DMS114 treated with DMSO at 0.1 percent for 48 hours (cell line): ENCODE results near the gene EOLA2.
"Not testable (repeated sequence)": the region's sequence is repeated elsewhere in the genome, so short reads cannot be mapped to it uniquely, and the experiment has no call there.

Experiments used
- DNase-seq: peaks from one replicate; lab custom pipeline; 2025; ENCODE audit not compliant: unreplicated experiment; lab: John Stamatoyannopoulos, UW

EOLA2 gene

DNA sequence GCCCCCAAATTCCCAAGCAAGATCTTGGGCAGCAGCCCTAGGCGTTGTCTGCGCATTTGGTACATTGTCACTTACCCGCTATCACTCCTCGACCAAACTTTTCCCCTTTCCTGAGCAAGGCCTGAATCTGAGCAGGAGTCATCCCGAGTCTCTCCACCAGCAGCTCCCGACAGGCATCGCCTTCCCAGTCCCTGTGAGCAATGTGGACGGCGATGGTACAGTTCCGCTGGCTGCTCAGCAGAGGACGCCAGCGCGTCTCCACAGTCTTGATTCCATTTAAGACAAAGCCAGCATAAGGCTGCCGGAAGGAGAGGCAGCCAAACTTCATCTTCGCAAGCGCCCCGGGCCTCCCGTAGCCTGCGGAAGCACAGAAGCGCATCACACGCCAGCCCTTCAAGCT lies 4.7 kb downstream of the EOLA2 start:
- DNase-seq, result not testable (repeated sequence)

DNA sequence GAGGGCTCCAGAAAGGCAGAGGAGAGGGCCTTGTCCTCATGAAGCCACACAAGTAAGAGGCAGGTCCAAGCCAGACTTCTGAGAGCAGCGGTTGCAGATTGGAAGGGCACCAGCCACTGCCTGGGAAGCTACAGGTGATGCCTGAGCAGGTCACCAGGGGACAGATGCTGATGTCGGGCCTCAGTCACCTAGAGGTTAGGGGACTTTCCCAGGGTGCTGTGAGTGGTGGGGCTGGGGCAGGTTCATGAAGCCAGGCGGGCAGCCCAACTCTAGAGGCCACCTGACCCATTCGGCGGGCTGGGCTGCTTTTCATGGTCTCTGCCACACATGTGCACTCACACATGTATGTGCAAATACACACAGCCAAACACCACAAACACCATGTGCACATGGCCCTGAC lies 5.3 kb downstream of the EOLA2 start:
- not testable (repeated sequence) for DNase-seq

DNA sequence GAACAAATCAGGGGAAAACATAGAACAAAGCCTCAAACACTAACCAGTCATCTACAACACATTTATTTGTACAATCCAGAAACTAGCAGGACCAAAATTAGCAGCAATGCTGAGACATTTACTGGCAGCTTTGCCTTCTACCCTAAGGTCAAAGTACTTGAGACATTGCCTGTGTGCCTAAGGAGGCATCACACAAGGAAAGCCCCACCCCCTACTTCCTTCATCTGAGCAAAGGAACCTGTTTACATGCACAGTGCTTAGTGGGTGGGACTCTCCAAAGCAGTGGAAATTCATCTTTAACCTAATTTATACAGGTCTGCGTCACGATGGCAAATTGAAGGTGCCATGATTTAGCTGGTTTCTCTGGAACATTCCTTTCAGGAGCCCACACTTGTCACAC lies 6.1 kb downstream of the EOLA2 start:
- not testable (repeated sequence) for DNase-seq

- not testable (repeated sequence) for DNase-seq
Observed at GRCh38 chrX:149931355-149931754, 6.9 kb downstream of the EOLA2 start.

DNA sequence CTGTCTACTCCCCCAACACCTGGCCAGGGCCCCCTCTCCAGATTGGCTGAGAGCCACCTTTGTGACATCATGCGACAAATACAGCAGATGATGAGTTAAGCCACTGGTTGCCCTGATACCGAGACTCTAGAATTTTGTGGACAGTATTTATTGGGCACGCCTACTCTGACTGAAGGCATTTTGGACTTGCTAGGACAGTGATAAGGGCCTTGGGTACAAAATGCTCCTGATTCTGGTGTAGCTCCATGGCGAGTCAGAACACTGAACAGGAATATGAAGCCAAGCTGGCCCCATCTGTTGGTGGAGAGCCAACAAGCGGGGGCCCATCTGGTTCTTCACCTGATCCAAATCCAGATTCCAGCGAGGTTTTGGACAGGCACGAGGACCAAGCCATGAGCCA lies 8.9 kb downstream of the EOLA2 start, which contains the start of gene HSFX4:
Gene HSFX4 (plus strand): TSS at position 174 of the 400 bp plus-strand sequence. CDS start 72 bp downstream, at position 246.
- not testable (repeated sequence) for DNase-seq

- DNase-seq, result not testable (repeated sequence)
Observed at GRCh38 chrX:149928635-149929034, 9.7 kb downstream of the EOLA2 start.

GRCh38 chrX:149927964-149928258 lies 10.4 kb downstream of the EOLA2 start:
- not testable (repeated sequence) for DNase-seq

GRCh38 chrX:149927245-149927963 lies 10.9 kb downstream of the EOLA2 start:
- not testable (repeated sequence) for DNase-seq

DNA sequence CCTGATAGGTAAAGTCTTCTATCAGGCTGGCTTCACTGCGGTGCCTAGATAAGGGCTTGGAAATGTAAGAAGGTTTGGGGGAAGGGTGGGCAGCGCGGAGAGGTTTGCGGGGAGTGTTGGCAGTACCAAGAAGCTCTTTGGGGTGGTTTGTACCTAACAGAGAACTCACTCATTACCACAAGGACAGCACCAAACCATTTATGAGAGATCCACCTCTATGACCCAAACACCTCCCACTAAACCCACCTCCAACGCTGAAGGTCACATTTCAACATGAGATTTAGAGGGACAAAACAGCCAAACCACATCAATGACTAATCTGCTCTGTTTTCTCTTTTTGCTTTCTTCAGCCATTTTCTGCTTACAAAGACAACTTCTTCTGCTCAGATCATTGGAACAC lies 13.9 kb downstream of the EOLA2 start:
- not testable (repeated sequence) for DNase-seq

- not testable (repeated sequence) for DNase-seq
Observed at GRCh38 chrX:149923836-149924235, 14.5 kb downstream of the EOLA2 start.

DNA sequence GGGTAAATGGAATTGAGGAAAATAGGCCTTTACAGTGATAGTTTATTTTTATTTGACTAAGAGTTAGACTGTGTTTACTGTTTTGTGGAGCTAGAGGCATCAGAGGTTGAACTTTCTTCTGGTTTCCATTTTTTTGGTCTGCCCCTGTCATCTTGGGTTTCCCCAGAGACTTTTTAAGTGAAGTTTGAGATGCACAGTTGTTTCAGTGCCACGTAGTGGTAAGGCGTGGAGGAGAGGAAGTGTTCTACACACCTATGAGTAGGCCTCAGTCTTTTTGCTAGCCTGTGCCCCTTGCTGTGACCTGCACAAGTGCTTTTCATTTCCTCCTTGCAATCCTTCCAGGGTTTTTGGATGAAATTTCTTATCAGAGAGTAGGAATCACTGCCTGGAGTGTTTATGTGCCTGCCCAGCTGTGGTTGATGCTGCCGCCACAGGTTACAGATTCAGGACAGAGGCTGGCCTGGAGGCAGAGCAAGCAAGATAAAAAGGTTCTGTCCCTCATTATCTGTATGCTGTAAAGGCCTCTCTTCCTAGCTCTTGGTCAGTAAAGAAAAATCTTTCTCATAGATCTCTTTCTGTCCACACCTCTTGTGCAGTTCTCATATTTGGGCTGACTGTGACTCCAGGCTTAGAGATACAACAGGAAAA lies 21.4 kb downstream of the EOLA2 start:
- DNase-seq, result no peak

DNA sequence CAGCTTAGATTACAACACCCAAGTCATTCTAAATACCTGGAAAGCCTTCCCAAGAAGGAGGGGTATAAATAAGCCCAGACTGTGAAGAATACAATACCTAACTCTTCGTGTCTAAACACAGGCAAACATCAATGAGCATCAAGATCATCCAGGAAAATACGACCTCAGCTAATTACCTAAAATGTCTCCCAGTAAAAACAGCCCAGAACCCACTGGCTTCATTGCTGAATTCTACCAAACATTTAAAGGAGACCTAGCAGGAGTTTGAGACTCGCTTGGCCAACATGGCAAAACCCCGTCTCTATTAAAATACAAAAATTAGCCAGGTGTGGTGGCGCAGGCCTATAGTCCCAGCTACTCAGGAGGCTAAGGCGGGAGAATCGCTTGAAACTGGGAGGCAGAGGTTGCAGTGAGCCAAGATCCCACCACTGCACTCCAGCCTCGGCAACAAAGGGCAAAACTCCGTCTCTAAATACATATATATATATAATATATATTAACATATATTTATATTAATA lies 28.1 kb downstream of the EOLA2 start:
- DNase-seq, result no peak

DNA sequence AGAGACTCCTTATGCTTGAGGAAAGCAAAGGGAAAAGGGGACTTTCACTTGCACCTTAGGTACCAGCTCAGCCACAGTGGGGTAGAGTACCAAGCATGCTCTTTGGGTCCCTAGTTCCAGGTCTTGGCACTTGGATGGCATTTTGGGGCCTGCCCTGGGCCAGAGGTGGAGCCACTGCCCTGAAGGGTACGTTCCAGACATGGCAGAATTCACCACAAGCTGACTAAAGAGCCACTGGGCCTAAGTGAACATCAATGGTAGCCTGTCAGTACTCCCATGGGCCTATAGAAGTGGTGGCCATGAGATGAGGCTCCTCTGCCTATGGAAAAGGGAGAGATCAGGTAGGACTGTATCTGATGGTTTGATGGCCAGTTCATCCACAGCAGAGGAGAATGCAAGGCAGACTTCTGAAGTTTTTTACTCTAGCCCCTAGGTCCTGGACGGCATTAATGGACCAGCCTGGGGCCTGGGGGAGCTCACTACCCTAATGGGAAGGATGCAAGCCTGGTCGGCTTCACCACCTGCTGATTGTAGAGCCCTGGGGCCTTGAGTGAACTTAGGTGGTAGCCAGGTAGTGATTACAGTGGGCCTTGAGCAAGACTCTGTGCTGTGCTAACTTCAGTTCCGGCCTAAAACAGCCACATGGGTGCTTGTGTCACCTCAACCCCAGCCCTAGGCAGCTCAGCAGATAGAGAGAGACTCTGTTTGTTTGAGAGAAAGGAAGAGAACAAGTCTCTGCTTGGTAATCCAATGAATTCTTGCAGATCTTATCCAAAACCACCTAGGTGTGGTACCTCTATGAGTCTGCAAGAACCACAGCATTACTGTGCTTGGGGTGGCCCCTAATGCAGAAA lies 28.7 kb downstream of the EOLA2 start:
- DNase-seq, result no peak

DNA sequence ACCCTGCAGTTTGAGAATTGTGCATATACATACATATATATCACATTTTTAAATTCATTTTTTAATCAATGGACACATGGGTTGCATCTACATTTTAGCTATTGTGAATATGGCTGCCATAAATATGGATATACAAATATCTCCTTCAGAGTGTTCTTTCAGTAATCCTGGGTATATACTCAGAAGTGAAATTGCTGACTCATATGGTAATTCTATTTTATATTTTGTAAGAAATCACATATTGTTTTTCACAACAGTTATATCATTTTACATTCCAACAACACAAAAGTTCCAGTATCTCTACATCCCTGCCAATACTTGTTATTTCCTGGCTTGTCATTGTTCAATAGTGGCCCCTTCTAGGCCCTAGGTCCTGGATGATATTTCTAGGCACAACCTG lies 29.6 kb downstream of the EOLA2 start:
- DNase-seq, result no peak

DNA sequence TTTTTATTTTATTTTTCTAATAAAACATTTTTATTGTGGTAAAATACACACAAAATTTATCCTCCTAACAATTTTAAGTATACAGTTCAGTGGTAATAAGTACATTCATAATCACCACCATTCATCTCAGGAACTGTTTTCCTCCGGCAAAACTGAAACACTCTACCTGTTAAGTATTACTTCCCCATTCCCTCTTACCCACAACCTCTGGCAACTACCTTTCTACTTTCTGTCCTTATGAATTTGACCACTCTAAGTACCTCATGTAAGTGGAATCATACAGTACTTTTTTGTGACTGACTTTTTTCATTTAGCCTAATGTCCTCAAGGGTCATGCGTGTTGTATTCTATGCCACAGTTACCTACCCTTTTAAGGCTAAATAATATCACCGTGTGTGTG lies 30.0 kb downstream of the EOLA2 start:
- no peak for DNase-seq

DNA sequence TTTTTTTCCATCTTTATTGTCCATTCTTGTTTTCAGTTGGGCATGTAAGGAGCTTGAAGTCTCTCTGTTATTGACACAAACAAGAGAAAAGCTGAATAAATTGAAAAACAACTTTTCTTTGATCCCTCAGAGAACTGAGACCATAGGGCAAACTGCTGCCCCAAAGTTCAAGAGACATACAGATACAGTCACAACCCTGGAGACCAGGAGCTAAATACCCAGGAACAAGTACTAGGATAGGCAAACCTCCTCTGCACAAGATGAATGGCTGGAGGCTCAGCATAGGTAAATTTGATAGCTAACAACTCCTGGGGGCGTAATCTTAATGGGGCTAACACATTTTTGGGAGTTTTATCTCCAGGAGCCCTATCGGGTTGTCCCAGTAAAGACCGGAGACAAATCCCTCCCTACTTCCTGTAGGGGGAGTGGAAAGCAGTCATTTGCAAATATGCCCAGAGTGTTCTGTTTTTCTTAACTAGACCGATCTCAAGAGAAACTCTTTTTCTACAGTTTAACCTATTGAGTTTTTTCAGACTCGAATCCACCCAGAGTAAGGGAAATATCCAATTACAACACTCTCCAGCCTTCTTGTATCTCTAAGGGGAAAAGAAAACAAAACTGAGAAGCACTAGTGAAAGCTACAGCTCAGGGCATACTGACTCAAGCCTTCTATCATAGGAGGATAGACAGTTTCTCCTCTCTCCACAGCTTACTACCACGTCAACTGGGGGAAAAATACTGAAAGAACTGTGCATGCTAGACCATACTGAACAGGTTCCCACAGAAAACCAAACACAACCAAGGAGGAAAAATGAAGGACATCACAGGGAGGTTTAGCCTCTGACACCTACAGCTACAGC lies 34.2 kb downstream of the EOLA2 start:
- DNase-seq, result no peak

DNA sequence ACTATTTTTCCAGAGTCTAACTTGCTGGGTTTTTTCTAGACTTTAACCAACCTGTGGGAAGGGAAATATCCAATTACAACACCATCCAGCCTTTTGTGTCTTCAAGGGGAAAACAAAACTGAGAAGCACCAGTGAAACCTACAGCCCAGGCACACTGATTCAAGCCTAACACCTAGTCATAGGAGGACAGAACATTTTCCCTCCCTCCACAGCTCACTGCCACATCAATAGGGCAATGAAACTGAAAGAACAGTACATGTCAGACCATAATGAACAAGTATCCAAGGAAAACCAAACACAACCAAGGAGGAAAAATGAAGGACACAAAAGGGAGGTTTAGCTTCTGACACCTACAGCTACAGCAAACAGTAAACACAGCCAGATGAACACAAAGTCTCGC lies 39.7 kb downstream of the EOLA2 start:
- DNase-seq, result no peak

DNA sequence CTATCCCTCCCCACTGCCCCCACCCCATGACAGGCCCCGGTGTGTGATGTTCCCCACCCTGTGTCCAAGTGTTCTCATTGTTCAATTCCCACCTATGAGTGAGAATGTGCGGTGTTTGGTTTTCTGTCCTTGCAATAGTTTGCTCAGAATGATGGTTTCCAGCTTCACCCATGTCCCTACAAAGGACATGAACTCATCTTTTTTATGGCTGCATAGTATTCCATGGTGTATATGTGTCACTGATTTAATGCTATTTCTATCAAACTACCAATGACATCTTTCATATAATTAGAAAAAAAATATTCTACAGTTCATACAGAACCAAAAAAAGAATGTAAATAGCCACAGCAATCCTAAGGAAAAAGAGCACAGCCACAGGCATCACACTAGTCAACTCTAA lies 47.5 kb downstream of the EOLA2 start:
- DNase-seq, result not testable (repeated sequence)
